IPS-20b (cell line): ENCODE measurements around the gene THSD4.
"Not testable (repeated sequence)": the region's sequence is repeated elsewhere in the genome, so short reads cannot be mapped to it uniquely, and the experiment has no call there.

ENCODE experiments used
- H3K27ac ChIP-seq: one replicate; pipeline ENCODE4 v1.5.1; 2013; ENCODE audit warnings: low read length
- H3K27me3 ChIP-seq: 2 replicates; pipeline ENCODE4 v1.6.1; 2013; ENCODE audit warnings: mild to moderate bottlenecking, low read length, inconsistent platforms; ENCODE audit not compliant: insufficient read depth
- H3K36me3 ChIP-seq: 2 replicates; pipeline ENCODE4 v1.6.1; 2013; ENCODE audit warnings: low read depth, mild to moderate bottlenecking, inconsistent platforms, low read length, moderate library complexity; ENCODE audit not compliant: insufficient read depth
- H3K4me1 ChIP-seq: 2 replicates; pipeline ENCODE4 v1.6.1; 2013; ENCODE audit warnings: mild to moderate bottlenecking, control low read depth, inconsistent platforms, low read length, moderate library complexity; ENCODE audit not compliant: insufficient read depth
- H3K4me3 ChIP-seq: 2 replicates; pipeline ENCODE4 v1.5.1; 2013; ENCODE audit warnings: mild to moderate bottlenecking, low read length, inconsistent platforms
- H3K9ac ChIP-seq: 2 replicates; pipeline ENCODE4 v1.6.1; 2013; ENCODE audit warnings: low read depth, mild to moderate bottlenecking, inconsistent platforms, low read length, moderate library complexity
- H3K9me3 ChIP-seq: 2 replicates; pipeline ENCODE4 v1.6.1; 2013; ENCODE audit warnings: mild to moderate bottlenecking, low read depth, low read length, inconsistent platforms; ENCODE audit not compliant: insufficient read depth

Gene THSD4

GRCh38 chr15:71658827-71659729 lies 543.8 kb downstream of the THSD4 start:
- no peaks in the 10 kb centered on the region for H3K36me3 ChIP-seq
- no peak overlapping the region for H3K27ac ChIP-seq
- H3K9me3 ChIP-seq, result no peaks in the 10 kb centered on the region
- no peak overlapping the region for H3K9ac ChIP-seq
- no peaks in the 10 kb centered on the region for H3K27me3 ChIP-seq
- peaks cover 6% of the 10 kb centered on the region; the same call in 1 of the 2 replicates for H3K4me1 ChIP-seq
- no peak overlapping the region for H3K4me3 ChIP-seq

- Histone ChIP-seq H3K36me3 (no peaks in the 10 kb centered on the region), H3K9ac (no peak overlapping the region), H3K4me1 (peaks cover 1% of the 10 kb centered on the region; the same call in 1 of the 2 replicates), H3K4me3 (no peak overlapping the region), H3K27ac (no peak overlapping the region), H3K27me3 (no peaks in the 10 kb centered on the region), H3K9me3 (no peaks in the 10 kb centered on the region)
These were observed 544.4 kb downstream of the THSD4 start for GRCh38 chr15:71659730-71660067.

GRCh38 chr15:71660501-71660900 lies 545.2 kb downstream of the THSD4 start:
- no peak overlapping the region for H3K4me3 ChIP-seq
- H3K27ac ChIP-seq, result no peak overlapping the region
- H3K9me3 ChIP-seq, result no peaks in the 10 kb centered on the region
- no peaks in the 10 kb centered on the region for H3K27me3 ChIP-seq
- H3K4me1 ChIP-seq, result no peaks in the 10 kb centered on the region
- no peak overlapping the region for H3K9ac ChIP-seq
- H3K36me3 ChIP-seq, result no peaks in the 10 kb centered on the region

- no peaks in the 10 kb centered on the region for H3K36me3 ChIP-seq
- H3K9me3 ChIP-seq, result no peaks in the 10 kb centered on the region
- no peak overlapping the region for H3K4me3 ChIP-seq
- no peak overlapping the region for H3K9ac ChIP-seq
- no peak overlapping the region for H3K27ac ChIP-seq
- H3K27me3 ChIP-seq, result no peaks in the 10 kb centered on the region
- H3K4me1 ChIP-seq, result no peaks in the 10 kb centered on the region
These were observed 547.0 kb downstream of the THSD4 start for GRCh38 chr15:71662306-71662705.

- Histone ChIP-seq H3K4me3 (no peak overlapping the region), H3K27ac (no peak overlapping the region), H3K4me1 (no peaks in the 10 kb centered on the region), H3K36me3 (no peaks in the 10 kb centered on the region), H3K9ac (no peak overlapping the region), H3K9me3 (no peaks in the 10 kb centered on the region), H3K27me3 (no peaks in the 10 kb centered on the region)
These were observed 549.4 kb downstream of the THSD4 start for GRCh38 chr15:71664622-71665021.

- H3K27ac ChIP-seq, result no peak overlapping the region
- no peaks in the 10 kb centered on the region for H3K27me3 ChIP-seq
- no peaks in the 10 kb centered on the region for H3K9me3 ChIP-seq
- no peak overlapping the region for H3K9ac ChIP-seq
- H3K36me3 ChIP-seq, result no peaks in the 10 kb centered on the region
- no peaks in the 10 kb centered on the region for H3K4me1 ChIP-seq
- H3K4me3 ChIP-seq, result no peak overlapping the region
These were observed 551.7 kb downstream of the THSD4 start for GRCh38 chr15:71666763-71667620.

- H3K4me3 ChIP-seq, result no peak overlapping the region
- no peak overlapping the region for H3K9ac ChIP-seq
- no peak overlapping the region for H3K27ac ChIP-seq
- H3K36me3 ChIP-seq, result no peaks in the 10 kb centered on the region
- no peaks in the 10 kb centered on the region for H3K27me3 ChIP-seq
- no peaks in the 10 kb centered on the region for H3K9me3 ChIP-seq
- no peaks in the 10 kb centered on the region for H3K4me1 ChIP-seq
These were observed 554.4 kb downstream of the THSD4 start for GRCh38 chr15:71669688-71670087.

- H3K27me3 ChIP-seq, H3K27ac ChIP-seq, H3K4me1 ChIP-seq, H3K9ac ChIP-seq, H3K36me3 ChIP-seq, H3K9me3 ChIP-seq, H3K4me3 ChIP-seq: not testable (repeated sequence)
These were observed 555.0 kb downstream of the THSD4 start for GRCh38 chr15:71670222-71670621.

GRCh38 chr15:71674354-71674753 lies 559.1 kb downstream of the THSD4 start:
- Histone ChIP-seq H3K4me1 (peaks cover 20% of the 10 kb centered on the region; the same call in 1 of the 2 replicates), H3K9me3 (no peaks in the 10 kb centered on the region), H3K9ac (no peak overlapping the region), H3K36me3 (no peaks in the 10 kb centered on the region), H3K27ac (no peak overlapping the region), H3K4me3 (no peak overlapping the region), H3K27me3 (no peaks in the 10 kb centered on the region)

GRCh38 chr15:71677352-71677751 lies 562.1 kb downstream of the THSD4 start:
- Histone ChIP-seq H3K27ac (no peak overlapping the region), H3K4me3 (no peak overlapping the region), H3K9me3 (no peaks in the 10 kb centered on the region), H3K9ac (no peak overlapping the region), H3K36me3 (no peaks in the 10 kb centered on the region), H3K4me1 (peaks cover 24% of the 10 kb centered on the region; the same call in 1 of the 2 replicates), H3K27me3 (no peaks in the 10 kb centered on the region)

GRCh38 chr15:71677766-71678165 lies 562.5 kb downstream of the THSD4 start:
- Histone ChIP-seq H3K9me3 (no peaks in the 10 kb centered on the region), H3K27me3 (no peaks in the 10 kb centered on the region), H3K36me3 (no peaks in the 10 kb centered on the region), H3K4me3 (no peak overlapping the region), H3K27ac (no peak overlapping the region), H3K9ac (no peak overlapping the region), H3K4me1 (peaks cover 24% of the 10 kb centered on the region; the same call in 1 of the 2 replicates)

GRCh38 chr15:71678191-71678590 lies 562.9 kb downstream of the THSD4 start:
- H3K36me3 ChIP-seq, result no peaks in the 10 kb centered on the region
- no peak overlapping the region for H3K4me3 ChIP-seq
- H3K27ac ChIP-seq, result no peak overlapping the region
- H3K9ac ChIP-seq, result no peak overlapping the region
- peaks cover 24% of the 10 kb centered on the region; the same call in 1 of the 2 replicates for H3K4me1 ChIP-seq
- no peaks in the 10 kb centered on the region for H3K9me3 ChIP-seq
- H3K27me3 ChIP-seq, result no peaks in the 10 kb centered on the region
